ENCODE measurements around the gene MAP3K4. TPM values are rescaled to one million over a fixed set of nuclear protein-coding genes. Genes with fewer than 3 reads are reported as not detected.

Gene MAP3K4
- total RNA-seq, 1 donor from 2014 or later, result 84.3 TPM

- no peaks in the 10 kb centered on the region for H3K27me3 Mint-ChIP-seq (ENCODE audit: low read depth)
- no peak for TF ChIP-seq CTCF (conservative IDR thresholded peaks at IDR 0.05)
- no peak for DNase-seq (ENCODE audit: low read depth, low spot score)
- H3K36me3 Mint-ChIP-seq (ENCODE audit: low read depth), result no peaks in the 10 kb centered on the region
- peak overlapping the region; percentile 96 for H3K27ac Mint-ChIP-seq (ENCODE audit: unreplicated experiment)
- H3K9me3 Mint-ChIP-seq, result no peaks in the 10 kb centered on the region
- H3K4me1 Mint-ChIP-seq, result peaks cover 41% of the 10 kb centered on the region
- H3K4me3 Mint-ChIP-seq, result peak overlapping the region; percentile 16
Measured at GRCh38 chr6:160959726-160960435, 31.7 kb upstream of the MAP3K4 start.

- no peaks in the 10 kb centered on the region for H3K36me3 Mint-ChIP-seq (ENCODE audit: low read depth)
Measured at GRCh38 chr6:160960839-160961238, 30.7 kb upstream of the MAP3K4 start.

GRCh38 chr6:160962835-160963623 lies 28.5 kb upstream of the MAP3K4 start:
- Mint-ChIP-seq H3K27ac (ENCODE audit: unreplicated experiment) (peak overlapping the region; percentile 74), H3K27me3 (ENCODE audit: low read depth) (no peaks in the 10 kb centered on the region), H3K4me3 (no peak overlapping the region), H3K4me1 (peaks cover 31% of the 10 kb centered on the region), H3K9me3 (no peaks in the 10 kb centered on the region), H3K36me3 (ENCODE audit: low read depth) (no peaks in the 10 kb centered on the region)
- DNase-seq (ENCODE audit: low read depth, low spot score), result no peak
- no peak for TF ChIP-seq CTCF (conservative IDR thresholded peaks at IDR 0.05)

More at GRCh38 chr6:160960839-160961238, 30.7 kb upstream of the MAP3K4 start:
- Mint-ChIP-seq H3K4me3 (no peak overlapping the region), H3K9me3 (no peaks in the 10 kb centered on the region), H3K27me3 (ENCODE audit: low read depth) (no peaks in the 10 kb centered on the region), H3K27ac (ENCODE audit: unreplicated experiment) (peak overlapping the region; percentile 36), H3K4me1 (peaks cover 34% of the 10 kb centered on the region)
- TF ChIP-seq CTCF (conservative IDR thresholded peaks at IDR 0.05), result no peak
- DNase-seq (ENCODE audit: low read depth, low spot score), result no peak

- no peaks in the 10 kb centered on the region for H3K36me3 Mint-ChIP-seq (ENCODE audit: low read depth)
- DNase-seq (ENCODE audit: low read depth, low spot score), result no peak
- no peak overlapping the region for H3K27ac Mint-ChIP-seq (ENCODE audit: unreplicated experiment)
- no peaks in the 10 kb centered on the region for H3K27me3 Mint-ChIP-seq (ENCODE audit: low read depth)
- no peak overlapping the region for H3K4me3 Mint-ChIP-seq
- no peak for TF ChIP-seq CTCF (conservative IDR thresholded peaks at IDR 0.05)
- no peaks in the 10 kb centered on the region for H3K9me3 Mint-ChIP-seq
- peaks cover 31% of the 10 kb centered on the region for H3K4me1 Mint-ChIP-seq
Measured at GRCh38 chr6:160963651-160964050, 27.9 kb upstream of the MAP3K4 start.

GRCh38 chr6:160965893-160966292 lies 25.7 kb upstream of the MAP3K4 start:
- Mint-ChIP-seq H3K9me3 (no peaks in the 10 kb centered on the region), H3K4me1 (peaks cover 11% of the 10 kb centered on the region), H3K27ac (ENCODE audit: unreplicated experiment) (no peak overlapping the region), H3K4me3 (no peak overlapping the region), H3K27me3 (ENCODE audit: low read depth) (no peaks in the 10 kb centered on the region), H3K36me3 (ENCODE audit: low read depth) (no peaks in the 10 kb centered on the region)
- no peak for TF ChIP-seq CTCF (conservative IDR thresholded peaks at IDR 0.05)
- no peak for DNase-seq (ENCODE audit: low read depth, low spot score)

Data from neural crest cell (in vitro differentiated cells).